ENCODE results near the gene FSTL4.

FSTL4 gene

DNA sequence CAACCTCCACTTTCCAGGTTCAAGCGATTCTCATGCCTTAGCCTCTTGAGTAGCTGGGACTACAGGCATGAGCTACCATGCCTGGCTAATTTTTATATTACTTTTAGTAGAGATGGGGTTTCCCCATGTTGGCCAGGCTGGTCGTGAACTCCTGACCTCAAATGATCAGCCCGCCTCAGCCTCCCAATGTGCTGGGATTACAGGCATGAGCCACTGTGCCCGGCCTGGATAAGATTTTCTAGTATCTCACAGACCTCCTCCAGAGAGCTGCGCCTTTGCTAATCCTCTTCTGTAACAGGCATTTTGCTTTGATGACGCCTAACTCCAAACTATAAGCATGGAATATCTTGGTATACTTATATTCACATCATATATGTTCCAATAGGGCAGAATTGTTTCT is 99.4 kb downstream of the FSTL4 start (continued):
- TF ChIP-seq CSDC2 (CRISPR knock-in tag; IDR thresholded peaks at IDR 0.05) = no peak
- no peak for TF ChIP-seq ZFP3 (CRISPR knock-in tag; IDR thresholded peaks at IDR 0.05)
- TF ChIP-seq ESRRG (CRISPR knock-in tag; IDR thresholded peaks at IDR 0.05) = no peak
- no peak for TF ChIP-seq OSR1 (CRISPR knock-in tag; IDR thresholded peaks at IDR 0.05)
- TF ChIP-seq, protein P1, sequence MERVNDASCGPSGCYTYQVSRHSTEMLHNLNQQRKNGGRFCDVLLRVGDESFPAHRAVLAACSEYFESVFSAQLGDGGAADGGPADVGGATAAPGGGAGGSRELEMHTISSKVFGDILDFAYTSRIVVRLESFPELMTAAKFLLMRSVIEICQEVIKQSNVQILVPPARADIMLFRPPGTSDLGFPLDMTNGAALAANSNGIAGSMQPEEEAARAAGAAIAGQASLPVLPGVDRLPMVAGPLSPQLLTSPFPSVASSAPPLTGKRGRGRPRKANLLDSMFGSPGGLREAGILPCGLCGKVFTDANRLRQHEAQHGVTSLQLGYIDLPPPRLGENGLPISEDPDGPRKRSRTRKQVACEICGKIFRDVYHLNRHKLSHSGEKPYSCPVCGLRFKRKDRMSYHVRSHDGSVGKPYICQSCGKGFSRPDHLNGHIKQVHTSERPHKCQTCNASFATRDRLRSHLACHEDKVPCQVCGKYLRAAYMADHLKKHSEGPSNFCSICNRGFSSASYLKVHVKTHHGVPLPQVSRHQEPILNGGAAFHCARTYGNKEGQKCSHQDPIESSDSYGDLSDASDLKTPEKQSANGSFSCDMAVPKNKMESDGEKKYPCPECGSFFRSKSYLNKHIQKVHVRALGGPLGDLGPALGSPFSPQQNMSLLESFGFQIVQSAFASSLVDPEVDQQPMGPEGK (CRISPR knock-in tag; IDR thresholded peaks at IDR 0.05; ENCODE audit: borderline replicate concordance) = no peak
- TF ChIP-seq ZFP30 (CRISPR knock-in tag; IDR thresholded peaks at IDR 0.05) = no peak
- no peak for TF ChIP-seq TCF4 (CRISPR knock-in tag; IDR thresholded peaks at IDR 0.05; ENCODE audit: borderline replicate concordance)
- no peak for TF ChIP-seq SNAI2 (CRISPR knock-in tag; IDR thresholded peaks at IDR 0.05)

DNA sequence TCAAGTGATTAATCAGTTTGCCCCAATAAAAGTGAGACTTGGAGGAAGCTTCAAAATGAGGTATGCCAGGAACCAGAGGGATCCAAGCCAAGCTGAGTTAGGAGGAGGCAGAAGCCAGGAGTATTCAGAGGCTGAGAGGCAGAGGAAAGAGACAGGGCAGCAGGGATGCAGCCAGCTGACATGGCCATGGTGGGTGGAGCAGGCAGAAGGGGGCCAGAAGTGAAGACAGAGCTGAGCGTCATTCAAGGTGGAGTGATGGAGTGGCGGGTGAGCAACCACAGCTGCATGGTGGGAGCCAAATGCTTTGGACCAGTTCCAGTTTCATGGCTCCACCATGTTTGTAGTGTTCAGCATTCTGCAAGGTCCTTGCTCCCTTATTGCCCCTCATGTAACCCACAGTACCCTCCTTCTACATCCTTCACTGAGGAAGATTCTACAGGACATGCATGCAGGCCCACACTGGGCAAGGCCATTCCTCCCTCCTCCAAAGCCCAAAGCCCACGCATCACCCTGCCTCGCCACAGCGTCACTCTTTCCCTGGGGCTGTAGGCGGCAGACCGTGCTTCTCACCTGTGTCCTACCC is 100.6 kb downstream of the FSTL4 start:
- ATAC-seq = no peak
- no peak for TF ChIP-seq SNAI2 (CRISPR knock-in tag; IDR thresholded peaks at IDR 0.05)
- no peak for TF ChIP-seq CSDC2 (CRISPR knock-in tag; IDR thresholded peaks at IDR 0.05)
- TF ChIP-seq ZNF565 (CRISPR knock-in tag; conservative IDR thresholded peaks at IDR 0.05; ENCODE audit: low read depth) = no peak
- no peak for TF ChIP-seq TCF4 (CRISPR knock-in tag; IDR thresholded peaks at IDR 0.05; ENCODE audit: borderline replicate concordance)
- TF ChIP-seq CSRNP3 (CRISPR knock-in tag; IDR thresholded peaks at IDR 0.05) = no peak
- TF ChIP-seq, protein P1 (CRISPR knock-in tag; IDR thresholded peaks at IDR 0.05; ENCODE audit: borderline replicate concordance) = no peak
- TF ChIP-seq, protein P2, sequence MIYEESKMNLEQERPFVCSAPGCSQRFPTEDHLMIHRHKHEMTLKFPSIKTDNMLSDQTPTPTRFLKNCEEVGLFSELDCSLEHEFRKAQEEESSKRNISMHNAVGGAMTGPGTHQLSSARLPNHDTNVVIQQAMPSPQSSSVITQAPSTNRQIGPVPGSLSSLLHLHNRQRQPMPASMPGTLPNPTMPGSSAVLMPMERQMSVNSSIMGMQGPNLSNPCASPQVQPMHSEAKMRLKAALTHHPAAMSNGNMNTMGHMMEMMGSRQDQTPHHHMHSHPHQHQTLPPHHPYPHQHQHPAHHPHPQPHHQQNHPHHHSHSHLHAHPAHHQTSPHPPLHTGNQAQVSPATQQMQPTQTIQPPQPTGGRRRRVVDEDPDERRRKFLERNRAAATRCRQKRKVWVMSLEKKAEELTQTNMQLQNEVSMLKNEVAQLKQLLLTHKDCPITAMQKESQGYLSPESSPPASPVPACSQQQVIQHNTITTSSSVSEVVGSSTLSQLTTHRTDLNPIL (CRISPR knock-in tag; IDR thresholded peaks at IDR 0.05; ENCODE audit: low read depth) = no peak
- TF ChIP-seq ZNF8 (CRISPR knock-in tag; IDR thresholded peaks at IDR 0.05) = no peak
- TF ChIP-seq ZFP30 (CRISPR knock-in tag; IDR thresholded peaks at IDR 0.05) = no peak
- TF ChIP-seq TOX (CRISPR knock-in tag; IDR thresholded peaks at IDR 0.05; ENCODE audit: borderline replicate concordance) = no peak
- TF ChIP-seq, protein P3, sequence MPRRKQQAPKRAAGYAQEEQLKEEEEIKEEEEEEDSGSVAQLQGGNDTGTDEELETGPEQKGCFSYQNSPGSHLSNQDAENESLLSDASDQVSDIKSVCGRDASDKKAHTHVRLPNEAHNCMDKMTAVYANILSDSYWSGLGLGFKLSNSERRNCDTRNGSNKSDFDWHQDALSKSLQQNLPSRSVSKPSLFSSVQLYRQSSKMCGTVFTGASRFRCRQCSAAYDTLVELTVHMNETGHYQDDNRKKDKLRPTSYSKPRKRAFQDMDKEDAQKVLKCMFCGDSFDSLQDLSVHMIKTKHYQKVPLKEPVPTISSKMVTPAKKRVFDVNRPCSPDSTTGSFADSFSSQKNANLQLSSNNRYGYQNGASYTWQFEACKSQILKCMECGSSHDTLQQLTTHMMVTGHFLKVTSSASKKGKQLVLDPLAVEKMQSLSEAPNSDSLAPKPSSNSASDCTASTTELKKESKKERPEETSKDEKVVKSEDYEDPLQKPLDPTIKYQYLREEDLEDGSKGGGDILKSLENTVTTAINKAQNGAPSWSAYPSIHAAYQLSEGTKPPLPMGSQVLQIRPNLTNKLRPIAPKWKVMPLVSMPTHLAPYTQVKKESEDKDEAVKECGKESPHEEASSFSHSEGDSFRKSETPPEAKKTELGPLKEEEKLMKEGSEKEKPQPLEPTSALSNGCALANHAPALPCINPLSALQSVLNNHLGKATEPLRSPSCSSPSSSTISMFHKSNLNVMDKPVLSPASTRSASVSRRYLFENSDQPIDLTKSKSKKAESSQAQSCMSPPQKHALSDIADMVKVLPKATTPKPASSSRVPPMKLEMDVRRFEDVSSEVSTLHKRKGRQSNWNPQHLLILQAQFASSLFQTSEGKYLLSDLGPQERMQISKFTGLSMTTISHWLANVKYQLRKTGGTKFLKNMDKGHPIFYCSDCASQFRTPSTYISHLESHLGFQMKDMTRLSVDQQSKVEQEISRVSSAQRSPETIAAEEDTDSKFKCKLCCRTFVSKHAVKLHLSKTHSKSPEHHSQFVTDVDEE (CRISPR knock-in tag; IDR thresholded peaks at IDR 0.05) = no peak

DNA sequence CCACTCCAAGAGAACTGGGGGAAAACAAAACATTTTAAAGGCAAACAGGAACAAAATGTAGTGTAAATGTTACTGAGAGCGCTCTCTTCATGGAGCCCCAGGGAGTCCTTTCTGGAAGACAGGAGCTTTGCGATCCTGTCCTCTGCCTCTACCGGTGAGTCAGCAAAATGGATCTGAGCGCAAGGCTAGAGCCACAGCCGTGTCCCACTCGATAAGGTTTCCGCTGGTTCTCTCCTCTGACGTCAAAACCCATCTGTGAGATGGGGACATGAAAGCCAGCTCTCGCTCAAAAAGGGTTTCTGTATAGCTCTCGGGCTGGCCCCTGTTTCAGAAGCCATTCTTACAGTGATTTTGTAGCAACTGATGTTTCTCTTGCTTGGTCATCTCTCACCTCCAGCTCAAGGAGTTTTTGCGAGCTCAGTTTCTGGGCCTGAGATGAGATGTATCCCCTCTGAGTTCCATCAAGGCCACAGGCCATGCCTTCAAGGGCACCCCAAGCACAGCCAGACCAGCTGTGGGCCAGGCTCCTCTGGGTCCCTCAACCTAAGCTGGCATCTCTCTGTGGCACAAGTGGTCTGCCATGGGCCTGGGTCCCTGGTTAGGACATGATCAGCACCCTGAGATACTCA is 101.6 kb downstream of the FSTL4 start:
- ATAC-seq = no peak
- TF ChIP-seq, protein P1 (CRISPR knock-in tag; IDR thresholded peaks at IDR 0.05; ENCODE audit: borderline replicate concordance) = no peak
- no peak for TF ChIP-seq PPARA (CRISPR knock-in tag; IDR thresholded peaks at IDR 0.05; ENCODE audit: borderline replicate concordance)
- TF ChIP-seq, protein P3 (CRISPR knock-in tag; IDR thresholded peaks at IDR 0.05) = no peak
- TF ChIP-seq ZNF8 (CRISPR knock-in tag; IDR thresholded peaks at IDR 0.05) = no peak
- TF ChIP-seq POU6F1 (CRISPR knock-in tag; IDR thresholded peaks at IDR 0.05; ENCODE audit: borderline replicate concordance, low read depth) = no peak
- TF ChIP-seq ISL1 (CRISPR knock-in tag; IDR thresholded peaks at IDR 0.05) = no peak
- TF ChIP-seq CSDC2 (CRISPR knock-in tag; IDR thresholded peaks at IDR 0.05) = no peak
- no peak for TF ChIP-seq SNAI2 (CRISPR knock-in tag; IDR thresholded peaks at IDR 0.05)
- no peak for TF ChIP-seq GLIS3 (CRISPR knock-in tag; IDR thresholded peaks at IDR 0.05)
- TF ChIP-seq ZFP30 (CRISPR knock-in tag; IDR thresholded peaks at IDR 0.05) = no peak
- TF ChIP-seq ESRRG (CRISPR knock-in tag; IDR thresholded peaks at IDR 0.05) = no peak
- TF ChIP-seq TOX (CRISPR knock-in tag; IDR thresholded peaks at IDR 0.05; ENCODE audit: borderline replicate concordance) = no peak
- no peak for TF ChIP-seq ZFP3 (CRISPR knock-in tag; IDR thresholded peaks at IDR 0.05)
- no peak for TF ChIP-seq TCF4 (CRISPR knock-in tag; IDR thresholded peaks at IDR 0.05; ENCODE audit: borderline replicate concordance)
